NCI-H128 (cell line): ENCODE measurements around the gene VAT1.

Experiments
- DNase-seq: peaks from one replicate; lab custom pipeline; 2025; ENCODE audit not compliant: unreplicated experiment; lab: John Stamatoyannopoulos, UW

Gene VAT1

GRCh38 chr17:43027091-43028032 is 5.2 kb upstream of the VAT1 start:
- no peak for DNase-seq

- DNase-seq, result no peak
Observed at GRCh38 chr17:43026595-43026994, 4.4 kb upstream of the VAT1 start.

DNA sequence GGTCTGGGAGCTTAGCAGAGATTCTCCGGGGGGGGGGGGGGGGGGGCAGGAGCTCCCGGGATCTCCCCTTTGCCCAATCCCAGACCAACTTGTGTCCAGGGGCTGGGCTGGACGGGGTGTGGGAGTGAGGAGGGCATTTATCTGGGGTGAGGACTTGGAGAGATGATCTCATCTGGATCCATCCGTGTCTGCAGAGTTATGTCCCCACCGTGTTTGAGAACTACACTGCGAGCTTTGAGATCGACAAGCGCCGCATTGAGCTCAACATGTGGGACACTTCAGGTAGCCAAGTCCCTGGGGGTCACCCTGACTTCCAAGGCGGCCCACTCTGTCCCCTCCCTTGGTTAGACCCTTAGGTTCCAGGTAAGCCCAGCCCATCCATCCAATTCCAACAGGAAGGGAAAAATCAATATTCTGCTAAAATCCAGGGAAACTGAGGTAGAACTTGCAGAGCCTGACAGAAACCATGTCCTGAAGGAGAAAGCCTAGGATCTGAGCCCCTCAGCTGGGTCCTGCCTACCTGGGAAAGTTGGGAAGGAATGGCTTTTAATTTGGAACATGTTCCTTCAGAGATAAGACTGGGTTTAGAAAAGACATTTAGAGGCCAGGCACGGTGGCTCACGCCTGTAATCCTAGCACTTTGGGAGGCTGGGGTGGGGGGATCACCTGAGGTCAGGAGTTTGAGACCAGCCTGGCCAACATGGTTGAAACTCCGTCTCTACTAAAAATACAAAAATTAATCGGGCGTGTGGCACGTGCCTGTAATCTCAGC is 3.8 kb upstream of the VAT1 start:
- DNase-seq, result no peak

- no peak for DNase-seq
Observed at GRCh38 chr17:43025290-43025657, 3.1 kb upstream of the VAT1 start.

DNA sequence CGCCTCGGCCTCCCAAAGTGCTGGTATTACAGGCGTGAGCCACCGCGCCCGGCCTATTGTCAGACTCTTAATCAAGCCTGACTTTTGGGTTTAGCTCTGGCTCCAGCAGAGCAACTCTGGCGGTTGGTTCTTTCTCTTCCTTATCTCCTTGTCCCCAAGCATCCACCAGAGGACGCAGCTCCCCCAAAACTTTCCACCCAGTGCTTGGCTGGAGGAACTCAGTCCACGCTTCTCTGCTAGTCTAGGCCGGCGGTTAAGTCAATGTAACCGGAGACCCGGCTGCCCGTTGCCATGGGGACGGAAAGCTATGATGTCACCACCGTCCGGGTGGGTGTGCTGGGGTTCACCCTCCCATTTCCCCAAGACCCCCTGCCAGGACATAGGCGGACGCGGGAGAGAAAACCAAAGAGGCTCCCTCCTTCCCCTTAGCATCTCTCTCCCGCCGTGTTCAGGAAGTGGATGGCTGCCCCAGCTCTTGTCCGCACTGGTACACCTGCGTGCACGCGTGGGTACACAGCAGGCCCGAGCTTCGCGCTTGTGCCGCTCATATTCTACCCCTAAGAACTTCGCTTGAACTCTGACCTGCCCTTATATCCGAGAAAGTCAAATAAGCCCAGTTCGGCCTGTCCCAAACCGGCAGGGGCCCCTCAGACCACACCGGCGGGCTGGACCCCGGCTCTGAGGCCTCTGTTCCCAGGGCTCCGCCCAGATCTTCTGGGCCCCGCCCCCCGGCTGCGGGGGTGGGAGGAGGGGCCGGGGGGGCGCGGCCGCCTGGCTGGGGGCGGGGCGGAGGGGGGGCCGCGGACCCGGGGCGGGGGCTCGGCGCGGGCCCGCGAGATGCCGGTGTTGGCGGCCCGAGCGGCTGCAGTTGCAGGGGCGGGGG is 2.5 kb upstream of the VAT1 start, which contains the start of gene RND2:
RND2 (plus strand) TSS at position 825 of the 883 bp plus-strand sequence. CDS start 117 bp downstream, outside the sequence.
- peak; percentile 87 for DNase-seq

- no peak for DNase-seq
Observed at GRCh38 chr17:43020789-43021740, 1.1 kb downstream of the VAT1 start.

DNA sequence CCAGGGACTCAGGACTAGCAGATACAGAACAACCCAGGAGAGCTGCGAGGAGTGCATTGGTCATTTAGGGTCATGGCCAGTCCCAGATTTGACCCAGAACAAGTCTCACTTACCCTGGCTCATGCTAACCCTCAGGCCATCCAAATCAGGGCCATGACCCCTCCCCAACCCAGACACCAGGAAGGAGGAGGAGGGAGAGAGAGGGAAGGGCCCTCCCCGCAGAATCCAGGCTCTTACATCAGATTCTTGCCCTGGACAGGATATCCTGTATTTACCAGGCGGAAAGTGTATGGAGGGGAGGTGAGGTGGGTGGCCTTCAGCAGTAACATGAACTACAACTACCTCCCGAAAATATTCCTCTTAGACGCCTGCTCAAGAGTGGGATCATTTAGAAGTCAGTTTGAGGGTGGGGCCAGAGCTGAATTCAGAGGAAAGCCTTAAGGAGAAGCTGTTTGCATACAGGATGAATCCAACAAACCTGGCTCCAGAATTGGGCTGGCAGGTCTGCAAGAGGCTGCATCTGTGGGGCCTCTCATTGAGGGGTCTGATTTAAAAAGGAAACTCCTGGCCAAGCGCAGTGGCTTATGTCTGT is 2.1 kb downstream of the VAT1 start:
- DNase-seq, result no peak

DNA sequence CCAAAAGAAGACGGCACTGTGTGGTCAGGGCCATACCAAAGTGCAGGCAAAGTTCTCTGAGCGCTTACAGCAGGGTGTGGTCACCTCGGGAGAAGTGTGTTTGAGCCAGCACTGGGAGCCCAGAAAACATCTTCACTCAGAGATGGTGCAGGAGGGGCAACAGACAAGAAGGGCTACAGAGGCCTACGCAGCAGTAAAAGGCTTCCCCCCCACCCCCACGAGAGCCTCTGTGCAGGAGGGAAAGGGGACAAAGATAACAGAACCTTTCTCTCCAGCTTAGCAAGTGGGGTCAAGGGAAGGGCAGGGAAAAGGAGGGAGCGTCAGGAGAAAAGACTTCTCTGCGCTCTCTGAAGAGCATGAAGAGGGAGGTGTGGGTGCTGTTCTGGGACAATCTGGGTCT is 2.8 kb downstream of the VAT1 start:
- DNase-seq, result no peak

DNA sequence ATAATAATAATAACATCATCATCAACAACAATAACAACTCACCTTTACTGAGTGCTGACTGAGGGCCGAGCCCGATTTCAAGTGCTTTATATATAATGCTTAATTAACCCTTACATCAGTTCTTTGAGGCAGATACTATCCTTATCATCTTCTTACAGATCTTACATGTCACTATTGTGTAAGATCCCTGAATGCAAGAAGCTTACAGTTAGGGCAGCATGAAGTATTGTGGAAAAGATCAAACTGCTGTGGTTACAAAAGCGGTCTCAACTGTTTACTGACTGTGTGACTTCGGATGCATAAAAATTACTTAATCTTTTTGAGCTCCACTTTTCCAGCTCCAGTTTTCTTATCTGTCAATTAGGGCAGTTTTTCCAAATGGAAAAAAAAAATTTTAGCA is 3.3 kb downstream of the VAT1 start:
- DNase-seq, result no peak

DNA sequence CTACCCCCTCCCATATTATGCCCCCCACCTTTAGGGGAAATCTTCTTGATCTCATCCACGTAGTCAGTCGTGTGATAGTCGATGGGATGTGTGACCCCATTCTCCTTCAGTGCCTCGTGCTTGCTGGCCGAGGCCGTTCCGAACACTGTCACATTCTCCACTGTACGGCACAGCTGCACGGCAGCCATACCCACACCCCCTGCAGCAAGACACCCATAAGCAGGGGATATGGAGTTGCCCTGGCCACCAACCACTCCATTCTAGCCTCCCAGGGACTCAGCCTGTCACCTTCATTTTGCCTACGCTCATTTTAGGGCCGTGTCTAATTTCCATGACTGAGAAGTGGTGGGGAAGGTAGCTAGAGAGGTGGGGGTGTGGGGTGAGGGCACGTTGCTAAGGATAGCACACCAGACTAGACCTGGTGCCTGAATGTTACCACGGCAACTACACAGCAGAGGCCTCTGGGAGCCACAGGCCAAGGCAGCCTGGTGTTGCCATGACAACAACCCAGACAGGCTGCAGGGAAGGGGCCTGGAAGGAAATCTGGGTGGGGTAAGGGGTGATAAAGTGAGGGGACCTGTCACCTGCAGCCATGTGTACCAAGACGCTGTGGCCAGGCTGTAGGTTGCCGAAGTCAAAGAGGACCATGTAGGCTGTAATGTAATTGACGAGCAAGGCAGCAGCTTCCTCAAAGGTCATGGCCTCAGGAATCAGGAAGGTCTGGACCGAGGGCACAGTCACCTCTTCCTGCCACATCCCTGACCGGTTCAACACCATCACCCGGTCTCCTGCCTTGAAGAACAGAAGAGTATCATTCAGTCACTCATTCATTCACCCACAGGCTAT is 4.0 kb downstream of the VAT1 start:
- DNase-seq, result no peak

- no peak for DNase-seq
Observed at GRCh38 chr17:43016216-43016615, 6.0 kb downstream of the VAT1 start.

DNA sequence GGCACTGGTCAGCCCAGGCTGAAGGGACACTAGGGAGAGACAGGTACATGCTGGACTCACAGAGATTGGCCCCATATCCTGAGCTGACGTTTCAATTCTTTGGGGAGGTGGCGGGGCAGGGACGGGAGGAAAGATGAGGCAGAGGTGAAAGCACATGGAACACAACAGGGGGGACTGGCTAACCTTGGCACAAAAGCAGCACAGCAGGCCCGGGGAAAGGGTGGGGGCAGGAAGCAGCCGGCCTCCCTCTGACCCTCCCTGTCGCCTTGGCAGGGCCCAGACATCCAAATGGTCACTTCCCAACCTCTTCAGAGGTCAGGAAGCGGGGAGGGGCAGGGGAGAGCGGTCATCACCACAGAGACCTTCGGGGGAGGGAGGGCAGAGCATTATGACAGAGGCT is 6.6 kb downstream of the VAT1 start:
- no peak for DNase-seq

DNA sequence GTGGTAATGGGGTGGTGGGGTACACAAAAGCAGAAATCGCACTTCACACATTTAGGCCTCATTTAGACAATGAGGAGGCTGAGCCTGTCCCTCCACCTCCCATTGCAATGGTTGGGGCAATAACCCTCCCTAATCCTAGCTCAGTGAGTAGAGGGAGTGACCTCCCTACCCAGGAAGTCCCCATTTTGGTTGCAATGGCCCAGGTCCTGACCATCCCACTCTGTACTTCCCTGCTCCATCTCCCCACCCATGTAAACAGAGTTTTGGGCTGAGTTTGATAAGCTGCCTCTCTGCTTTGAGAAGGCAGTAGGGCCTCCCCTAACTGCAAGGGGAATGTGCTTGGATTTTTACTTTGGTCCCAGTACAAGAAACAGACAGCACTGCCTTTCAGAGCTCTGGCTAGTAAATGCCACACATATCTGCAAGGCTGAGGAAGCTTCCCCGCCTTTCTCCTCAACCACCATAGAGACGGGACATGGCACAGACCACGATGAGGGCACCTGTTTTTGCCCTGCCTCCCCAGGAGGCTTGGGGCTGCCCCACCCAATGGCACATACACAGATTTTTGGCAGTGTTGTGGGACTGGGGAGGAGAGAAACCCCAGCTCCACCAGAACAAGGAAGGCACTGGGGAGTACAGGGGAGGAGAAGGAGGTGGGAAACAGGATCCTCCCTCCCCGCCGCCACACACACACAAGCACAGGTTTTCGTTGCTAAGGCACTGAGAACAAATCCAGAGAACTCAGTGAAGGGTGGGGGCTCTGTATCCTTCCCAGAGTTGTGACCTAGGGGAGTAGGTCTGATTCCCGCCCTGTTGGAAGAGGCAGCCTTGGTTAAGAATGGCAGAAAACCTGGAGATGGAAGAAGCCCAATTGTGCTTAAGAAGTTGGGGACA is 7.3 kb downstream of the VAT1 start:
- DNase-seq, result no peak

GRCh38 chr17:43014020-43014648 is 8.1 kb downstream of the VAT1 start:
- no peak for DNase-seq

GRCh38 chr17:43013296-43013695 is 8.9 kb downstream of the VAT1 start:
- no peak for DNase-seq

DNA sequence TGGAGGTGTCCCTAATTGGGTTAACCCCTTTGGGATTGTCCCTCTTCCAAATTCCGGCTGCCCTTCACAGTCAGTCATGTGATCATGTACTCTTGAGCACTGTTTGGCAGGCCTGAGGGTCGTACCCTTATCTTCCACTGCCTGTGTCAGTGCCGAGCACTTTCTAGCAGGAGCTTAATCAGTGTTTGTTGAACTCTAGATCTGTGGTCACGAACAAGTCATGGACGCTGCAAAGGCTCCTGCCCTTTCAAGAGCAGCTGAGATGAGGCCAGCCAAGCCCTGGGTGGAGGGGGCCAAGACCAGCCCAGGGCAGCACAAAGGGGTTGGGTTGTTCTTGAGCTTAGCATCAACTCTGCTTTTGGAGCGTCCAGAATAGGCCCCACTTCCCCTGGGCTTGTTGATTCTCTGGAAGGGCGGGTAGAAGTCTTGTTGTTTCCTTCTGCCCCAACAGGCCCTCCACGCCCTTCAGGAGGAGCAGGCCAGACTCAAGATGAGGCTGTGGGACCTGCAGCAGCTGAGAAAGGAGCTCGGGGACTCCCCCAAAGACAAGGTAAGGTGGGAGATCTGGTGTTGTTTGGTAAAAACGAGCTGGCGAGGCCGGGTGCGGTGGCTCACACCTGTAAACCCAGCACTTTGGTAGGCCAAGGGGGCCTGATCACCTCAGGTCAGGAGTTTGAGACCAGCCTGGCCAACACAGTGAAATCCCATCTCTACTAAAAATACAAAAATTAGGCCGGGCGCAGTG is 10.3 kb downstream of the VAT1 start:
- no peak for DNase-seq
